NCI-H226 (cell line): ENCODE measurements around the gene PCGF2.
"Not testable (repeated sequence)": the region's sequence is repeated elsewhere in the genome, so short reads cannot be mapped to it uniquely, and the experiment has no call there.

Experiments used
- DNase-seq: peaks from one replicate; pipeline ENCODE4 v3.0.0-alpha.2; 2015

Gene PCGF2

GRCh38 chr17:38748149-38748891 is at the start of gene PCGF2:
PCGF2 (minus strand) TSS chr17:38748336; CDS start chr17:38740402, 7,934 bp downstream.
- peak; percentile 78 for DNase-seq

DNA sequence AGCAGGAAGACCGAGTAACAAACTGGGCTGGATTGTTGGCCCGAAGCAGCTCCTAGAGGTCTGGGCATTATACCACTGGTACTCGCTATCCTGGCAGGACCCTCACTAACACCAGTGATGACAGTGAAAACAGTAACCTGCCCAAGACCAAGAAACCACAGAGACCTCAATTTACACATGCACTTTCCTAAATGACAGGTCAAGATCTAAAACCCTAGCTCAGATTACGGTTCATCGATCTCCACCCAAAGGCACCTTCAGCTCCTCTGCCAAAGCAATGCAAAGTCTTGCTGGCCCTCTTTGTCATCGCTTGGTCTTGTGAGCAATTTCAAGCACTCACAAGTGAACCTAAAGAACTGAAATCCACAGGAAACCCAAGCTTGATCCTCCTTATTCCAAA is 49.7 kb upstream of the PCGF2 start:
- DNase-seq: no peak

DNA sequence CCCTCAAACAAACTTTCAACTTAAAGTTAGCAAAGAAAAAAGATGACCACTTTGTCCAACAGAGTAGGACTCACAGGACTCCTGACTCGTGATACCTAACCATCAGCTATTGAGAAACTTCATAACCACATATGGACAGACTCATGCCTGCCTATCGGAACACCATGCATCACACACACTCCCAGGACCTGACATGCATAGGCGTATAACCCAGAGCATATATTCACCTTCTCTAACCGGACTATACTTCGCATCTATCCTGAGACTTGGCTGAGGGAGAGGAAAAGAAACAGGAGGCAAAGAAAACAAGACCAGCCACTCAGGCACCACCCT is 49.0 kb upstream of the PCGF2 start:
- DNase-seq: no peak

- no peak for DNase-seq
Measured at GRCh38 chr17:38796451-38797157, 48.5 kb upstream of the PCGF2 start.

DNA sequence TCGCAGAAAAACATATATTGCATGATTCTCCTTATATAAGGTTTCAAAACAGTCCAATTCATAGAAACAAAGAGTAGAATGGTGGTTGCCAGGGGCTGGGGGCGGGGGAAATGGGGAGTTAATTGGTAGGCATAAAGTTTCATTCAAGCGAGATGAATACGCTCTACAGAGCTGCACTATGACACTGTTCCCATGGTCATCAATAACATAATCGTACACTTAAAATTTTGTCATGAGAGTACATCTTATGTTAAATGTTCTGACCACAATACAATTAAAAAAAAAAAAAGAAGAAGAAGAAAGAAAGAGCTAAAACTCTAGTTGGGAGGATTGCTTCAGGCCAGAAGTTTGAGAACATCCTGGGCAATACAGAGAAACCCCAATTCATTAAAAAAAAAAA is 46.1 kb upstream of the PCGF2 start:
- DNase-seq: no peak

GRCh38 chr17:38791162-38791561 is 43.0 kb upstream of the PCGF2 start:
- DNase-seq: no peak

- not testable (repeated sequence) for DNase-seq
Measured at GRCh38 chr17:38790148-38790707, 42.1 kb upstream of the PCGF2 start.

GRCh38 chr17:38789185-38789584 is 41.0 kb upstream of the PCGF2 start:
- no peak for DNase-seq

DNA sequence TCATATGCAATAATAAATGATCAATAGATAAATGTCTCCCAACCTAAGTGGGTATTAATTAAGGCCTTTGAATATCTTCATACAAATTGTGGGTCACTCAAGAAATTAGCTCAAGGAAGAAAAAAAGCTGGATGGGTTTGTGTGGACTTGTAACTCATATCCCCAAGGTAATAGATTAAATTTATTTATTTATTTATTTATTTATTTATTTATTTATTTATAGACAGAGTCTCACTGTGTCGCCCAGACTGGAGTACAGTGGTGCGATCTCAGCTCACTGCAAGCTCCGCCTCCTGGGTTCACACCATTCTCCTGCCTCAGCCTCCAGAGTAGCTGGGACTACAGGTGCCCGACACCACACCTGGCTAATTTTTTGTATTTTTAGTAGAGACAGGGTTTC is 39.9 kb upstream of the PCGF2 start:
- DNase-seq: not testable (repeated sequence)

GRCh38 chr17:38786372-38786771 is 38.2 kb upstream of the PCGF2 start:
- DNase-seq: no peak

- no peak for DNase-seq
Measured at GRCh38 chr17:38783227-38783626, 35.1 kb upstream of the PCGF2 start.

- DNase-seq: no peak
Measured at GRCh38 chr17:38779965-38780752, 32.0 kb upstream of the PCGF2 start.

GRCh38 chr17:38777641-38778250 is 29.6 kb upstream of the PCGF2 start:
- DNase-seq: no peak

DNA sequence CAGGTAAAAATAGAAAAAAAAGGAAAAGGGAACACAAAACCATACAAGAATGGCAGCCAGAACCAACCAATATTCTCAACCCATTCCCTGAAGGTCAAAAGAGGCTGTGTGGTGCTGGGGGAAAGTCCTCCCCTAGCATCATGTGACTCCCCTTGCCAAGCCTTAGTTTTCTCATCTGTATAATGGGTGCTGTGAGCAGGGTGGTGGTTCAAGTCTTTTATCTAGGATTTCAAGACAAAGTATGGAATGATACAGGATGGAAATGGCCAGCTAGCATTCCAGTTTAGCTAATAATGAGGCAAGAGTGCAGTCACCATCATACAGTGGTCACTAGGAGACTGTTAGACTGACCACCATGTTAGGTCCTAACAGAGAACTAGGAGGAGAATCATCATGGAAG is 25.1 kb upstream of the PCGF2 start:
- DNase-seq: no peak

DNA sequence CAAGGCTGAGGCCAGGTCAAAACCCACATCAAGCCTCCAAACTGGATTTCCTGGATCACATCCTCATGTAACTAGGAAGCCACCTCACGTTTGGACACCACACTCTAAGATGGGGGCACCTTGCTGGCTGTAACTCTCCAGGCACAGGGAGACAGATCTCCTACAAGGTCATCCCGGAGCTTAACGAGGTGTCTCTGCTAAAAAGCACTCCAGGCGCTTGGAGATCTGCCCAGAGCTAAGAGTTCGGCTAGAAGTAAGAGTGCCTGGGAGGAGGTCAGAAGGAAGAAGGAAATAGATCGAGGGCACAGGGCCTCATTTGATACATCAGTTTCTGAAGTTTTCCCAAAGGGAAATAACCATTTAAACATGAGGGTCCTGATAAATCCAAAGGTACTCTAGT is 20.3 kb upstream of the PCGF2 start:
- DNase-seq: no peak

- DNase-seq: no peak
Measured at GRCh38 chr17:38766341-38766740, 18.2 kb upstream of the PCGF2 start.

DNA sequence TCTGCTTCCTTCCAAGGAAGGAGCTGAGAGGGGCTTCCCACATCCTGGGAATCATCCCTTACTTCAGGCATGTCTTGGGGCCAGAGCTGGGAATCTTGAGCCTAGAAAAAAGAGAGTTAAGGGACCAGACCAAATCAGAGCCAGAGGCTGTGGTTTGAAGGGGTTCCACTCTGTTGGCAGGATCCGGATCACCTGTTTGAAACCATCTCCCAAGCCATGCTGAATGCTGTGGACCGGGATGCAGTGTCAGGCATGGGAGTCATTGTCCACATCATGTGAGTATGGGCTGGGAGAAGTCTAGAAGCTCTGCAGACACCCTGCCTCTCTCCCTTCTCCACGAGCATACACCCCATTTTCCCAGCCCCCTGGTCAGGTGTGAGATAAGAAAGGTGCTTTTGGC is 14.1 kb upstream of the PCGF2 start:
- no peak for DNase-seq

- DNase-seq: no peak
Measured at GRCh38 chr17:38761612-38762011, 13.5 kb upstream of the PCGF2 start.

DNA sequence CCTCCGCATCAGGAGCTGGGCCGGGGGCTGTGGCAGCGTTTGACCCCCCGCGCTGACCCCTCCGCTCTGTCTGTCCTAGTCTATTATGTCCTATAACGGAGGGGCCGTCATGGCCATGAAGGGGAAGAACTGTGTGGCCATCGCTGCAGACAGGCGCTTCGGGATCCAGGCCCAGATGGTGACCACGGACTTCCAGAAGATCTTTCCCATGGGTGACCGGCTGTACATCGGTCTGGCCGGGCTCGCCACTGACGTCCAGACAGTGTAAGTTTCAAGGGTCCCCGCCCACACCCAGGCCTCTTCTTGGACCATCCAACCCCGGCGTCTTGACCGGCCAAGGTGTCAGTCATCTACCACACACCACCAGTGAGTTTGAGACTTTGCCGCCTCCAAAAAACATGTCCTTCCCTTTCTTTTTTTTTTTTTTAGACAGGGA is 5.0 kb upstream of the PCGF2 start:
- DNase-seq: no peak

- DNase-seq: peak; percentile 99
Measured at GRCh38 chr17:38752308-38753070, 4.4 kb upstream of the PCGF2 start, which contains the start of gene PSMB3. PSMB3 (plus strand) TSS chr17:38752741; CDS start chr17:38752827, 86 bp downstream.

GRCh38 chr17:38751808-38752307 is 3.7 kb upstream of the PCGF2 start:
- DNase-seq: peak; percentile 79
